GM12873 (cell line): ENCODE results near the gene TNFAIP2.

Source experiments
- CTCF ChIP-seq: IDR thresholded peaks from 2 replicates; pipeline ENCODE4 v1.5.1; 2012; ENCODE audit warnings: low read depth, mild to moderate bottlenecking, moderate library complexity, low read length, control low read depth; ENCODE audit not compliant: insufficient read depth; ENCODE audit errors: missing control alignments

TNFAIP2 gene

GRCh38 chr14:103140316-103141109 is 17.3 kb downstream of the TNFAIP2 start:
- no peak for TF ChIP-seq CTCF

GRCh38 chr14:103141117-103141796 is 18.0 kb downstream of the TNFAIP2 start:
- TF ChIP-seq CTCF, result peak; percentile 84

GRCh38 chr14:103142026-103142425 is 18.8 kb downstream of the TNFAIP2 start:
- no peak for TF ChIP-seq CTCF

- TF ChIP-seq CTCF, result no peak
Observed at GRCh38 chr14:103142721-103143302, 19.6 kb downstream of the TNFAIP2 start.

GRCh38 chr14:103143506-103143905 is 20.2 kb downstream of the TNFAIP2 start:
- TF ChIP-seq CTCF, result no peak

GRCh38 chr14:103144085-103144484 is 20.8 kb downstream of the TNFAIP2 start:
- no peak for TF ChIP-seq CTCF

- TF ChIP-seq CTCF, result no peak
Observed at GRCh38 chr14:103146141-103146709, 23.0 kb downstream of the TNFAIP2 start.
